Fibroblast of upper back skin (primary cell): ENCODE measurements around the gene AP3B1.

Experiments
- DNase-seq: peaks from one replicate; pipeline ENCODE4 v3.0.0-alpha.2; 2013

AP3B1 gene, protein sequence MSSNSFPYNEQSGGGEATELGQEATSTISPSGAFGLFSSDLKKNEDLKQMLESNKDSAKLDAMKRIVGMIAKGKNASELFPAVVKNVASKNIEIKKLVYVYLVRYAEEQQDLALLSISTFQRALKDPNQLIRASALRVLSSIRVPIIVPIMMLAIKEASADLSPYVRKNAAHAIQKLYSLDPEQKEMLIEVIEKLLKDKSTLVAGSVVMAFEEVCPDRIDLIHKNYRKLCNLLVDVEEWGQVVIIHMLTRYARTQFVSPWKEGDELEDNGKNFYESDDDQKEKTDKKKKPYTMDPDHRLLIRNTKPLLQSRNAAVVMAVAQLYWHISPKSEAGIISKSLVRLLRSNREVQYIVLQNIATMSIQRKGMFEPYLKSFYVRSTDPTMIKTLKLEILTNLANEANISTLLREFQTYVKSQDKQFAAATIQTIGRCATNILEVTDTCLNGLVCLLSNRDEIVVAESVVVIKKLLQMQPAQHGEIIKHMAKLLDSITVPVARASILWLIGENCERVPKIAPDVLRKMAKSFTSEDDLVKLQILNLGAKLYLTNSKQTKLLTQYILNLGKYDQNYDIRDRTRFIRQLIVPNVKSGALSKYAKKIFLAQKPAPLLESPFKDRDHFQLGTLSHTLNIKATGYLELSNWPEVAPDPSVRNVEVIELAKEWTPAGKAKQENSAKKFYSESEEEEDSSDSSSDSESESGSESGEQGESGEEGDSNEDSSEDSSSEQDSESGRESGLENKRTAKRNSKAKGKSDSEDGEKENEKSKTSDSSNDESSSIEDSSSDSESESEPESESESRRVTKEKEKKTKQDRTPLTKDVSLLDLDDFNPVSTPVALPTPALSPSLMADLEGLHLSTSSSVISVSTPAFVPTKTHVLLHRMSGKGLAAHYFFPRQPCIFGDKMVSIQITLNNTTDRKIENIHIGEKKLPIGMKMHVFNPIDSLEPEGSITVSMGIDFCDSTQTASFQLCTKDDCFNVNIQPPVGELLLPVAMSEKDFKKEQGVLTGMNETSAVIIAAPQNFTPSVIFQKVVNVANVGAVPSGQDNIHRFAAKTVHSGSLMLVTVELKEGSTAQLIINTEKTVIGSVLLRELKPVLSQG

GRCh38 chr5:78294248-78295034 lies at the start of gene AP3B1:
Gene AP3B1, minus strand, starts transcription at chr5:78294698. Its CDS starts 119 bp downstream, at chr5:78294579.
- peak; percentile 99 for DNase-seq

DNA sequence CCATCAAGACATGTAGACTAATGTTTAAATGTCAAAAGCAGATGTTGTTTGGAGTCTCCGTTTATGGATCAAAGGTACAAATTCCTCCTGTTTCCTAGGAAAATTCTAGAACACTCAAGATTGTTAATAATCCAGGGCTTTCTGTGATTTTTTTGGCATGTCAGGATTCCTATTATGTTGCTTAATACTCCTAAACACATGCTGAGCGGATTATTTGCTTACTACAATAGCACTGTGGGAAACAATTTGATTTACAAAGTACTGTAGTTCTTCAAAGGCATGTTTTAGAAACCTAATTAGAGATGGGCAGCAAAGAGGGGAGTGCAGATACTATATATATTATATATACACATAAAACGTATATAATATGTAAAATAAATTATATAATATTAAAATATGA lies 46.9 kb upstream of the AP3B1 start:
- no peak for DNase-seq

DNA sequence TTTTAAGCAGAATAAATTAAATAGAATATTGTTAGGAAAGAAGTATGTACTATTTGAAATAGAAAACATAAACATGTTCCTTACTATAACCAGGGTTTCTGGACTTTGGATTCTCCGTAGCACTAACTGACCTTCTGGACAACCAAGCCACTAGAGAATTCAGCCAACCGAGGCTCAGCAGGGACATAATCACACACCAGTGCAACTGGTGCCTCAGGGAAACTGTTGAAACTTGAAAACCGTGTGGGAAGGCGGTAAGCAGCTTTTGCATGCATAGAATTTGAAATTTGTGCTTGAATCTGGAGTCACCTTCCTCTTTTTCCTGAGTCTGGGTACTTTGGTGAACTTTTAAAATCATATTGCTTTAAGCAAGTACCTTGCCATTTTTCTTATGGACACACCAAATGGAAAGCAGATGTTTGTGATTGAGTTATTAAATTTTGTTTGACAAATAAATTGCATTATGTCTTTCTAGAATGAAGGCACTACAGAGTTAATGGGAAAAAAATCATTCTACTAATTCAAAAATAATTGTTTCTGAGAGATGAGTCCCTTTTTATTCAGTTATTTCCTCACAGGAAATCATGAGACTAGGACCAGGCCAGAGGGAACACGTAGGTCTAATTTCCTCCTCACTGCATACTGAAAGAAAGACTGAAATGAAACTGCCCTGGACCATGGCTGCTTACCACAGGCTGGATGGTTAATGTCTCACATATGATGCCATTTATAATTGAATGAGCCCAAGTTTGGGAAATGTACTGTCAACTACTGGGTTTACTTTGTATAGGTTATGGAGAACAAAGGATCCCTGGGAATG lies 45.3 kb upstream of the AP3B1 start:
- DNase-seq = no peak

- no peak for DNase-seq
Measured at GRCh38 chr5:78336698-78337097, 42.2 kb upstream of the AP3B1 start.

- DNase-seq = no peak
Measured at GRCh38 chr5:78335976-78336375, 41.5 kb upstream of the AP3B1 start.

DNA sequence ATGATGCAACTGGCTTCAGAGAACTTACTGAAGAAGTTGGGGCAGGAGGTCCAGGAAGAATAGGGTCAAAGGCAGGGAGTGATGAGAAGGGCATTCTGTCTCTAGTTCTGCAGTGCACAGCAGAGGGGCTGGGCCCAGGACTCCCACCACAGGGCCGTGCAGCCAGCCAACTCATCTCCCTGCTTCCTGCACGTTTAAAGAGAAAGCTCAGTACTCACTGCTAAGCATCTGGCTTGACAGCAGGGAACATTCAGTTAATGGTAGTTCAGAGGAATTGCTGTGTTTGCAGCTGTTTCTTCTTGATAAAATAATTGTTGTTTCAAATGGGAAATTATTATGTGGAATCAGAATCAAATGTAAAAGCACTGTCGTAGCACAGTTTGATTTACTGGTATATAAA lies 40.3 kb upstream of the AP3B1 start:
- DNase-seq = no peak

- DNase-seq = no peak
Measured at GRCh38 chr5:78331523-78332080, 37.1 kb upstream of the AP3B1 start.

DNA sequence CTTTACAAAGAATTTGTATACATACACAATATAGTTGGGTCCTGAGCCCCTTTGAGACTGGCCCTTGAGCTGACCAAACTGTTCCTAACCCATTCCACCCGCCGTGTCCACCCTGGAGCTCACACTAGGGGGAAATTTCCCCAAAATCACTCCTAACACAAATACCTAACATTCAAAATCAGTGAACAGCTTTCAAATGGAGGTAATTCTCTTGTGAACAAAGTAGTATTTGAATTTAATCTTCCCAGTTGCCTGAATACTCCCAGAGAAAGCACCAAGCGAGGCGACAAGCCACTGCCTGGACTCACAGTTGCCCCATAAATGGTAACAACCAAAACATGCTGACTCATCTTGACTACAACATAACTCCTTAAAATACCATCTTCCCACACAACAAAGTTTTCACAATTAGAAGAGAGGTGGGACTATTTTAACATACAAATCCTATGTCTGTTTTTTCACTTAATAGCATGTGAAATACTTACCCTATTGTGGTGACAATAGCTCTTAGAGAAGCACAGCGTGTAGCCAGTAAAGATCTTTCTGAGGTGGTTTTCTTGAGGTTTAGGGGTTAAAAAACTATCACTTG lies 34.2 kb upstream of the AP3B1 start:
- peak; percentile 16 for DNase-seq

DNA sequence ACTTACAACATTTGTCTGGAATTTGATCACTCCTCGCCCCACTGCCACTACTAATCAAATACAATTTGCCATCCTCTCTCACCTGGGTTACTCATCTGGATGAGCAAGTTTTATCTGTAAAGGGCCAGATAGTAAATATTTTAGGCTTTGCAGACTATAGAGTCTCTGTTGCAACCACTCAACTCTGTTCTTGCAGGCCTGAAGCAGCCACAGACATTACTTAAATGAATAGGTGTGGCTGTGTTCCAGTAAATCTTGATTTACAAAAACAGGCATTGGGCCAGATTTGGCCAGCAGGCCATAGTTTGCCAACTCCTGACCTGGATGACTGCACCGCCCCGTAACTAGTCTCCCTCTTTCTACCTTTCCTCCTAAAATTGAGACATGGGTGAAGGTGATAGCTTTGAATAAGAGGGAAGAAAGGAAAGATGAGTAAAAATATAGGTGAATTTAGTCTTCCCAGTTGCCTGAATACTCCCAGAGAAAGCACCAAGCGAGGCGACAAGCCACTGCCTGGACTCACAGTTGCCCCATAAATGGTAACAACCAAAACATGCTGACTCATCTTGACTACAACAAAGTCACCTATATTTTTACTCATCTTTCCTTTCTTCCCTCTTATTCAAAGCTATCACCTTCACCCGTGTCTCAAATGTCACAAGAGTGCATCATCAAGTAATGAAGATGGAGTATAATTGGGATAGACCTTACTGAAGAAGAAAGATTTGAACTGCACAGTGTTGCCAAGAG lies 33.4 kb upstream of the AP3B1 start:
- no peak for DNase-seq

DNA sequence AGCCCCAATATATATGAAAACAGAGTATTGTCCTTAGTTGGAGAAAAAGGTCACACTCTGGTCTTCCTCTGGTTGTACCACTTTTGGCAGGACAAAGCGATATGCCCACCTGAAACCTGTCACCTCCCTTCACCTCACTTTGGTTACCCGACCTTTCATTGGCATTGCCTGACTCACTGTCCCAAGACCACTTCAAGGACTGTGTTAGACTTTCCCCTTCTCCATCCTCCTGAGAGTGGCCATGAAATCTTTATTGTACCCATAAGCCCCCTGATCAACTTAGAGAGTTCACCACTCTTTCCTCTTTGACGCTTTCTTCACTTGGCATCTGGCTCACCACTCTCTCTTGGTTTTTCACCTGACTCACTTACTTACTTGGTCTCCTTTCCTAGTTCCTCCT lies 32.4 kb upstream of the AP3B1 start:
- no peak for DNase-seq

GRCh38 chr5:78323241-78323640 lies 28.7 kb upstream of the AP3B1 start:
- no peak for DNase-seq

- peak; percentile 30 for DNase-seq
Measured at GRCh38 chr5:78320401-78320800, 25.9 kb upstream of the AP3B1 start.

- no peak for DNase-seq
Measured at GRCh38 chr5:78318337-78318736, 23.8 kb upstream of the AP3B1 start.

DNA sequence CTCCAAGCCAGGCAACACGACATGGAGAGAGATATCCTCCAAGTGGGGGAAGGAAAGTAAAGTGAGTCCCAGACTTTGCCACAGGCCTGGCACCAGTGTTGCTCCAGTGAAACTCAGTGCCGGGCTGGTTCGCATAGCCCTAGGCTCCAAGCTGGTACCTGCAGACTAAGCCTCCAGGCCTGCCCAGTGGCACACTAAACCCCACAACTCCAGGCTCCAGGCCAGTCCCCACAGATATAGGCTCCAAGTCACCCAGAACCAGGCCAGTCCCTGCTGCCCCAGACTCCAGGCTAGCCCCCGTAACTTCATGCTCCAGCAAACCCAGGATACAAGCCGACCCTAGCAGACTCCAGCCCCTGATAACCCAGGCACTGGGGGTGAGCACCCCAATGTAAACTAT lies 23.0 kb upstream of the AP3B1 start:
- DNase-seq = no peak

GRCh38 chr5:78308703-78309102 lies 14.2 kb upstream of the AP3B1 start:
- no peak for DNase-seq

DNA sequence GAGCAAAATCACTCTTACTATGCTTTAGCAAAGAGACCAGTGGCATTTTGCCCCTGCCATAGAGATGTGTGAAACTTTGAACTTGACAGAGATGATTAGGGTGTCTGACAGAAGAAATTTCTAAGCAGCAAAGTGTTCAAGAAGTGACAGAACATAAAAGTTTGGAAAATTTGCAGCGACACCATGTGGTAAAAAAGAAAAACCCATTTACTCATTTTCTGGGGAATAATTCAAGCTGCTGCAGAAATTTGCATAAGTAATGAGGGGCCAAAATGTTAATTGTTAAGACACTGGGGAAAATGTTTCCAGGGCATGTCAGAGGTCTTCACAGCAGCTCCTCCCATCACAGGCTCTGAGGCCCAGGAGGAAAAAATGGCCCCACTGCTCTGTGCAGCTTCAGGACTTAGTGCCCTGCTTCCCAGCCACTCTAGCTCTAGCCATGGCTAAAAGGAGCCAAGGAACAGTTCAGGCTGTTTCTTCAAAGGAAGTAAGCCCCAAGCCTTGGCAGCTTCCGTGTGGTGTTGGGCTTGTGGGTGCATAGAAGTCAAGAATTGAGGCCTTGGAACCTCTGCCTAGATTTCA lies 6.1 kb upstream of the AP3B1 start:
- peak; percentile 21 for DNase-seq

DNA sequence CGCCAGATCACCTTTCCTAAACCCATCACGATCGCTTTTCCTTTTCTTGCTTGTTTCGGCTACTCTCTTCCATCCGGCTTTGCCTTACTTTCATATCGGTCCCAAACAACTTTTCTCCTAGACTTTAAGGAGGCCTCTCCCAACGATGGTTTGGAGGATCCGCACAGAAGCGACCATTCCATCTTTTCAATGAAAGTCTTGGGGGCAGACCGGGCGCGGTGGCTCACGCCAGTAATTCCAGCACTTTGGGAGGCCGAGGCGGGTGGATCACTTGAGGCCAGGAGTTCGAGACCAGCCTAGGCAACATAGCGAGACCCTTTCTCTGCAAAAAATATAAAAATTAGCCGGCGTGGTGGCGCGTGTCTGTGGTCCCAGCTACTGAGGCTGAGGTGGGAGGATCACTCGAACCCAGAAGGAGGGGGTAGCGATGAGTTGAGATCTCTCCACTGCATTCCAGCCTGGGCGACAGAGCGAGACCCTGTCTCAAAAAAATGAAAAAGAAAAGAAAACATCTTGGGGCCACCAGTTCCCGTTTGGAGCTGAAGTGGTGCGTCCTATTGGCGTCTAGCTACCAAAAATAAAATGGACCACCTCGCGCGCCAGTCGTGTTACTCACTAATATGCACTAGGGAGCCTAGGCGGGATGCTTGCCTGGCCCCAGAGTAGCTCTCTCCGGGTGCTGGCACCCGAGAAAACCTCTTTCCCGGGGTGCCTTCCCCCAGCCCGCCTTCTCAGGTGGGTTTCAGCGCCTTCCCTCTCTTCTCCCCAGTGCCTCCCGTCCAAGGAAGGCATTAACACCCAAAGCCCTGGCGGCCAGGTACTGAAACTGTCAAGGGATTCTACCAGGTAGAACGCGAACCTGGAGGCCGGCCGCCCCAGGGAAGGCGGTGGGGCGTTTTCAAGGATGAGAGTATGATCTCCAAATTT lies 800 bp upstream of the AP3B1 start:
- no peak for DNase-seq

DNA sequence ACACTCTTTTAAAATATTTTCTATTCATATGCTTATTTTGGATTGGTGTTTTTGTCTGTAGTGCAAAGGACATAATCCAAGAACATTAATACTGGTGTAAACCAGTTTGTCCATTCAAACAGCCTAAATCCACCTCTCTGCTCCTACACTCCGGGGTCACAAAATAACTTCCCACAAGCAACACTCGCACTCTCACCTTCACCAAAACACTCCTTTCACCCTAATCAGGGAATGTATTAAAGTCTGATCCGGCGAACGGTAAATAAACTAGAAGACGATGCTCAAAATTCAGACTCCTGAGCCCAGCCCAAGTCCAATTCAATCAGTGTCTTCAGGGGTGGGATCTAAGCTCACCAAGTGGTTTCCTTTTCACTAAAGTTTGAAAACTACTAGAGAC lies 649 bp downstream of the AP3B1 start:
- no peak for DNase-seq

DNA sequence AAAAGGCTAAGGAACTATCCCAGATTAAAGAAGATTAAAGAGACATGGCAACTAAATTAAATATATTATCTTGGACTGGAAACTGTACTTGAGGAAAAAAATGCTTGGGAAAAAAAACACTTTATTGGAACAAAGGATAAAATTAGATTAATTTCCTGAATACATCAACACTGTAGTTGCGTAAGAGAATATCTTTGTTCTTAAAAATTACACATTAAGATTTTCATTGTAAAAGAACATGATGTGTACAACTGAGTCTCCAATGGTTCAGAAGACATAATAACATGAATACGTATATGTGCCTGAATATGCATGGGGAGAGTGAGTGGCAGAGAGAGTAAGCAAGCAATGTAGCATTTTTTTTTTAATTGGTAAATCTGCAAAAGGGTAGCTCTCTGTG lies 2.8 kb downstream of the AP3B1 start:
- no peak for DNase-seq
